ENCODE data around the gene WDR75.

Gene WDR75

DNA sequence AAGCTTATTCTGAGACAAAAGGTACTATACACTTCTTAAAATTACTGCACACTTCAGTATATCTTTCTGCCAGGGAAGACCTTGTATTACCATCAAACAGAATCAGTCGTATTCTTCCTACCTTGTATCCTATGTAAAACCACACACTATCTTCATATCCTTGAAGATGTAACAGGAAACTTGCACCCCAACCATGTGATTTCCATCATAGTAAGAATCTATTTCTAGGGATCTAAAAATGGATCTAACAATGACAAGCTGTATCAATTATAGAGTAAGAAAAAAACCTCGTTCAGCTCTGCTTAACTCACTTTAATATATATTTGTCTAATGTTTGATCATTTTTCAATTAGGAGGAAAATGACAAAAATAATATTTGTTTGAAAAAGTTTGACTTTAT is 60.2 kb downstream of the WDR75 start:
- DNase-seq = no peak

DNA sequence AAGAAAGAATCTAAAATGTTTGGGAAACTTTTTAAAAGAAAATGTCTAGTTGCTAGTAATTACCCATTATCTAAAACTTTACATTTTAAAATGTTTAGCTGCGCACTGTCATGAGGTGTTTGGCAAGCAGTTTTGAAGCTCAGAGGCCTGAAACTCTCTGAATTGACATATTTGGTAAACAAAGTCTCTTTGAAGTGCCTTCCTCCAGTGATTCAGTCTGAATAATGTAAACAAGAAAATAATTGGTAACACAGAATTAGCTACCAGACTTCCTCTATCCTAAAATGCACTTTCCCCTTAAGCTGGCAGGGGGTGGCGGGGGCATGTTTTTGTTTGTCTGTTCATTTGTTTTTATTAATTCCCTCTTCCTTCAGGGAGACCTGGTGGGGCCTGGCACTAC is 61.4 kb downstream of the WDR75 start:
- DNase-seq = no peak

DNA sequence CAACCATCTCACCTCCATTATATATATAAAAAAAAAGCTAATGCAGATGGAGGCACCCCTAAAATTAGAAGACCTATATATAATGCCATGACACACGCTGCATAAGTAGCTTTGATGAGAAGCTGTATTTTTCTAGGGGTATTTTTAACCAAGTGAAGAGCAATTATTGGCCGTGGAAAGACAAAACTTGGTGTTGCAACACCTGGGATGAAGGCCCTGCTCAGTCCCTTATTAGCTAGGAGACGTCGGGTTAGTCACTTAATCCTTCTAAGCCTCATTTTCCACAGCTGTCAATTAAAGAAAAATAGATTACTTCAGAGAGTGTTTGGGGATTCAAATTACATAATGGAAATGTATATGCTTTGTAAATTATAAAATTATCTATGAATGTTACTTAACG is 63.0 kb downstream of the WDR75 start:
- no peak for DNase-seq

DNA sequence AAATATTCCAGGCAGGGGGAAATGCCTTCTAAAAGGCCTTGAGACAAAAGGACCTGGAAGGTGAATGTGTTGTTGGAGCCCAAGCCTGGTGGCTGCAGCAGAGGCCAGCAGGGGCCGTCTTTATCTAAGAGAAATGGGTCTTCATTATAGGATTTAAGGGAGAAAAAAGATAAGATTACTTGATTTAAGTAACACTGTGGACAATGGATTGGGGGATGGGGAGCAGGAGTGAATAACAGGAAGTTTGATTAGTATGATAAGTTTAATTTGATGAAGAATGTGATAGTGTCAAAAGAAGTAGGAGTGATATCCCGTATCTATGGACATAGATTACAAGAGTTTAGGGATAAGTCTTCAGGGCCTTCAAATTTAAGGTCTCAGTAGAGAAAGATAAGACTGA is 64.2 kb downstream of the WDR75 start:
- no peak for DNase-seq

DNA sequence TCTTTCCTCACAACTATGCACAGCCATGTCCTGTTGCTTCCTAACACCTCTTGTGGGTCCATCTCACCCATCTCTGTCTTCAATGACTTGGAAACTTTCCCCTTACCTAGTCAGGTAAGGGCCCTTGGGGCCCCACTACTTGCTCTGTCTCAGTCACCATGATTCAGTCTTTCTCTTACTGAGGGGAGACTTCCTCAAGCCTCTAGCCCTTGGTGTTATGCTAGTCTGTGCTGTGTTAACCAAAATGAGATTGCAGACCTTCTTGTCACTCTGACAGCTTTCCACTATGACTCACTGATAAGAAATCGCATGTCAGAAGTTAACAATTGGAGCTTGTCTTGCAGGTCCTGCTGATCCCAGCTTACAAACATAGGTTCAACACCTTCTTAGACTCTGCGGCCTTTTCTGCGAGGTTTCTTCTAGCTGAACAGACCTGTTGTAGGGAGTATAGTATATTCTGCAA is 65.3 kb downstream of the WDR75 start:
- DNase-seq = no peak

DNA sequence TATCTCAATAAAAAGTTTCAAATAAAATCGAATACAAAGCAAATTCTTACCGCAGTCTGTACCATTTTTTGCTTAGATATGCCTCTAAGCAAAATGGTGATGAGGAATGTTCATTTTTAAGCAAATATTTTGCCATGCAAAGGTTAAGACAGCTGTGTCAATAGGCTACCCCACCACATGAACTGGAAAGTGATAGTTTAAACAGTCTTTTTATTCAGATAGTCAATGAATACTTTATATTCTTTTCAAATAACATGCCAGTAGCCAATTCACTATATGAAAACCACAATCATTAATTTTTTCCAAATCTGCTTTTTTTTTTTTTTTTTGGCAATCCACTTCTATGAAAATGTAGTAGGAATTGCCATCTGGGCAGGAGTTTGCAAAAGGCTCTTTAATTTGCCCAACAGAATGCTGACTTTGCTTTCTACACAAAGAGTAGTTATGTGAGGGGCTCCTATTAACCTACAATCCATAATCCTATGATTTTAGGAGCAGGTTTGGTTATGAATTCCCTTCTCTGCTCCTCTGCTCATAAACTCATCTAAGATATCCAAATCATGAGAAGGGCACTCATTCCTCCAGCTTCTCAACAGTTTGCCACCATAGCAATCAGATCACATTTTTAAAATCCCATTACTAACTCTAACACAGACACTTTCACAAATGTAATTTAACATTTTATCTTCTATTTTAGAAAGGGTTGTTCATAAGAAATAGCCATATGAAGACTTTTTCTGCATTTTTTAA is 70.1 kb downstream of the WDR75 start:
- DNase-seq = no peak

DNA sequence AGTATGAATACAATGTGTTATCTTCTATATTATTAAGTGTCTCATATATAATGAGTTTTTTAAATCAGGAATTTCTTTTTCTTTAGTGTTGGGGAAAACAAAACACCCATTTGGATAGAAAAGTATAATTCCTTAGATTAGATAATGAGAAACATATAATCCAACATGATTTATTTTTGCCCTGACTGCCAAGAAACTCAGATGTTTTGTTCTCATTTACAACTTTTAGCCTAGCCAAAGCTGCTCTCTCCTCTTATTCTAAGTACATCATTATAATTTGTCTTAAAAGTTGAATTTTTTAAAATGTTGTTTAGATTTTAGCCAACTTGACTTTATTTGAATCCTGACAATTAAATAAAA is 70.7 kb downstream of the WDR75 start:
- DNase-seq = no peak

DNA sequence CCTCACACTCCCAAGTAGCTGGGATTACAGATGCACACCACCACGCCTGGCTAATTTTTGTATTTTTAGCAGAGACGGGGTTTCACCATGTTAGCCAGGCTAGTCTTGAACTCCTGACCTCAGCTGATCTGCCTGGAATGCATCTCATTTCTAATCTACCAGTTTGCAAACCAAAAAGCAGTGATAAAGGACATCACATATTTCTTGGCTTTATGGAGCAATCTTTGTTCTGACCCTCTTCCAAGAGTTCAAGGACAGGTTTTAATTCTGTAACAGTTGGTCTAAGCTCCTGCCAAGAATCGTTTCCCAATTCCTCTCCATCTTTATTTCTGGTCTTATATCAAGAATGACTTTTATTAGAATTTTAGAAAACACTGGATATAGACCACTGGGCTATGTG is 71.6 kb downstream of the WDR75 start:
- no peak for DNase-seq

DNA sequence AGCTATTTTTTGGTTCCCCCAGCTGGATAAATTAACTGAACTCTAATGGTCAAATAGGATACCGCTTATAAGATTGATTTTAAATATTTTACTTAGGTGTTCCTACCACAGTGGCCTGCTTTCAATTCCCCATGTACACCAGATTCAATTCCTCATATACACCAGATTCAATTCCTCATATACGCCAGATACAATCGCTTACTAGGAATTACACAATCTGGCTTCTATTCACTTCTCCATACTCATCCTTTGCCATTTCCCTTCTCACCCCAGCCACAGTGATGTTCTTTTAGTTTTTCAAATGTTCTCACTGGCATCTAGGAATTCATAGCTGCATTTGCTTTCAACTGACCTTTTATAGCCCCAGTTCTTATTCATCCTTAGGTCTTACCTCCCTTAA is 72.8 kb downstream of the WDR75 start:
- DNase-seq = no peak

DNA sequence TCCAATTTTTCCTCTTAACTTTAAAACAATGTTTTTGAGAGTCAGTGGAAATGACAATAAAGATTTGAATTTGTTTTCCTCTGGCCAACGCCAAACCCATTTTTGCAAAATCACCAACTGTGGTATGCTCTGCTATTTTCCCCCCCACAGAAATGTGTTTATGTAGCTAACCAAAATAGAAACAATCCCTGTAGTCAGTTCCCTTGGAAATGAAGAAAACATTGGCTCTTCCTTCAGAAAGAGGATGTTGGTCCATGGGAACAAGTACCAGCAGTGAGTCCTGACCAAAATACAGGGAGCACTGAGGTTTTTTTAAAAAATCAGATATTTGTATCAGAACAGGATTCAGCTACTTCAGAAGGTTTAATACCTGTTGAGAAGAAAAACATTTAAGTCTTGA is 74.0 kb downstream of the WDR75 start:
- no peak for DNase-seq

DNA sequence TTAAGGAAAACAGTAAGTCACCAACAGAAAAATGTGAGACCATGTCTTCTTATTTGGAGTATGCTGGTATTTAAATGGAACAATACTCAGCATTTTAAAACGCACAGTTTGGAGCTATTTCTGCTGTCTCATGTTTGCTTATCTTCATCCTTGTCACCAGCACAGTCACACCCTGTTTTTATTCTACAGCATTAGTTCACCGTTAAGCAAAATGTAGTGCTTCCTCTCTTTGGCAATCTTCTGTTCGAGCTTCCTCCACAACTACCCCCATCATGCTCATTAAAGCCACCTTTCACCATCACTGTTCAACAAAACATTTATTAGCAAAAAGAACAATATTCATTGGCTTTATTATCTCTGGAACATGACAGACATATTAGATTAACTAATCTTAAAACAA is 75.3 kb downstream of the WDR75 start:
- no peak for DNase-seq

DNA sequence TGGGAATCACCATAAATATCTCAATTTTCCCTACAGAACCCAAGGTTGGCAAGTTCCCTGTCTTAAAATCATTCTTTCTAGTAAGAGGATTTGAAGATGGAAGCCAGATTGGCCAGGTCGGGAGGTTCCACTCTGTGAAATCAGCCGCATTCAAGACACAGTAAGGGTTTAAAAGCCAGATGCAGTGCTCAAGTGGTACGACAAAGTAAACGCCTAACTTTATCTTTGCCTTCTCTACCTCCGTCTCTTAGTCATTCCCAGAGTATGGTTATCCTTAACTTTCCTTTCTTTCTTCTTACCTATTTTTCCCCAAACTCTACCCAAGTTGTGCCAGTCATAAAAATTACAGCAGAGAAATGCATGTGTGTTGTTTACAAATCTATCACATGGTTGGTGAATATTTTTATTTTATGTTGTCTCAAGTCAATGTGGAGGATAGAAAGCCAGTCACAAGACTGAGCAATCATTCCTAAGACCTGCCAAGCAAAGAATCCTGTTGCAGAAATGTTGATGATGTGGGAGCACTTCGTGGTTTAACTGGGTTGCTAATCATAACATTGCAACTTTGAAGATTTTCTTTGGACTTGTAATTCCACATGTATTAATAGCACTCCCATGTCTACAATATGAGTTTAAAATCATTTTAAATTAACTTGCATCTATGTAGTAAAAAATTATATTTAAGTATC is 76.7 kb downstream of the WDR75 start:
- DNase-seq = no peak

DNA sequence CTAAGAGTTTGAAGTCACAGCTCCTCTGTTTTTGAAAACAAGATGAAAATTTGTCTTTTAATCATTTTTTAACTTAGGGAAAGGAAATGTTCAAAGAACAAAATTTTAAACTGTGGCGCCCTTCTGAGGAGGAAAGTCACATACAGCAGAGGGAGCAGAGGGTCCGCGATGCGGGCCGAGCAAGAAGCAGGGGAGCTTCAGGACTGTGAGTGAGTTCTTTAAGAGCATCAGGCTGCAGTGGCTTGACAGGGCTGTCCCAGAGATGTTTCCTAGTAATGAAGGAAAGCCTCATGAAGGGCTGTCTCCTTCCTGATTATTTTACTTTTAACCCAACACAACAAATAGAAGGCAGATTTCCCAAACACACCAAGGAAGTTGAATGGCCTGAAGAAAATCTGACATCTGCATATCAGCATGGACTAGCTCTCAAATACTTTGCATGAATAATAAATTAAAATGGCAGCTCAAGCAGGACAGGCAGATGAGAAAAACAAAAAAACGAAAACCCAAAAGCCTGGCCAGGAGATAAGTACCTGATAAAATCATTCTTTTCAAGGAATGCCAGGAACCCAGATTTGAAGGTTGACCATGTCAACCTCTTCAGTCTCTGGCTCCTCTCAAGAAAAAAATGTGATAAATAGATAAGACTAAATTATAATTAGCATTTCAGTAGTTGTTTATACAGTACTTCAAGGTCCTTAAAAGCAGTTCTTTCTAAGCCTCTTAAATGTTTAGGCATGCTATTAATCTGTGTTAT is 78.5 kb downstream of the WDR75 start:
- DNase-seq = no peak

DNA sequence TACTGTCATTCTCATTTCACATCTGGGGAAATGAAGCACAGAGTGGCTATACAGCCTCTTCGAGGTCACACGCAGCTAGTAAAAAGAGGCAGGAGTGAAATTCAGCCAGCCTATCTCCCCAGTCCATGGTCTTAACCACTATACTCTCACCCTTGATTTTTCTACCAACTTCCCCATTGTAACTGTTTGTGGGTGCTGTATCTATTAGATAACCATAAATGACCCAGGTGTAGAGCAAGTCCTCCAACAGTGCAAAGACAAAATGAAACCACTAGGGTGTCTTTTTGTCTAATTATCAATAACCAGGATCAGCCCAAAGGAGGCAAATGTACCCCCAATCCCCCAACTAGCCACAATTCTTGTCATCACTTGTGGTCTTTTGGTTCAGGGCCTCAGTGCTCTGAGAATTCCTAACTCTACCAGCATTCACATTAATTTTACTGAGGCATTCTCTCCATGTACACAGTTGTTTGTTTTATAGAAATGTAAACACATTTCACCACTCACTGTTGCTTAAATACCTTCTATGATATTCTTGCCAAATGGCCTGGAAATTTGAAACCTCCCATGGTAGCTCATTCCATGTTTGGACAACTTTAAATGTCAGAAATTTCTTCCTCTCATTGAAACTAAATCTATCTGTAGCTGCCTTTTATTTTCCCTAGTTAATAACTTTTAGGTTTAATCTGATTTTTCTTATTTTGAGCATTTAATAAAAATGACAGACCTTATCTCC is 80.6 kb downstream of the WDR75 start:
- DNase-seq = no peak

DNA sequence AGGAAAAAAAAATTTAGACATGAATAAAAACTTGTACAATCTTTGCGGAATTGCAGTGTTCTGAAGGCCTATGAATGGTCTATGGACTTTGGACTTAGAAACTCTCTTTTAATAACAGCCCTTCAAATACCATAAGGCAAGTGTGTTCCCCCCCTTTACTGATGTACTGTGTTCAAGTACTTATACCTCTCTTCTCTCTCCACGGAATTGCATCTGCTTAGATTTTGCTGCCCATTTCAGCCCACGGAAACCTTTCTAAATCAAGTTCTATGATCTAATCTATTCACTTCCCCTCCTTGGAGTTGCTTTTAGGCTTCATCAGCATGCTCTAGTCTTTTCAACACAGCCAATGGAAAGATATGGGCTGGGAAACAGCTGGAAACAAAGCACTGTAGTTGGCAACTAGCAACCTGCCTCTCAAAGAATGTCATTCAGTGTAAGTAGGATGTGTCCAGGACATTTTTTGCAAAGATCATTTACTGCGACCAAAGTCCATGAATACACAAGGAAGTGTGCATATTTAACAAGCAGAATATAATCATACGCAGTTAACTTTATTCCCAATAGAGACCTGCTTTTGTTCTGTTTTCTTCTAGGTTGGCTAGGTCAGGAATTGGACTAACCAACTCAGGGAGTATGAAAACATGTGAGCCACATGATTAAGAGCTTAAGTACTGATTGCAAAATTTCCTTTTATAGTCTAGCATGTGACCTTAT is 81.3 kb downstream of the WDR75 start:
- DNase-seq = no peak

DNA sequence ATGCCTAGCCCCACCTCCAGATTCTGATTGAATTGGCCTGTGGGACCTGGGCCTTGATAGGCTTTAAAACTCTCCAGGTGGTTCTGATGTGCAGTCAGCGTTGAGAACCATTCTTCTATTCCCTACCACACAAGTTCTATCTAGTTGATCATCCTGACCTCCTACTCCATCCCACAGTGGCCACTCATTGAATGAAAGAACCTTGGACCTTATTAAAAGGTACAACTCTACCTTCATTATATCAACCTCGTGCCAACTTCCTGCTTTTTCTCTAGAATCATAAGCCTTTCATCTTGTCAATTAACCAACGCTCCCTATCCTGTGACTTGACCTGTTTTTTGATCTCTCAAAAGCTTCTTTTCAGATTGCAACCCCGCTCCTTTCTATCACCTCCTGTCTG is 83.5 kb downstream of the WDR75 start:
- DNase-seq = no peak
